HG03066 (cell line): ENCODE data around the gene WDR27.

Source experiments
- ATAC-seq: cut with Tn5 transposase; IDR thresholded peaks from one replicate; pipeline ENCODE4 v1.9.1; 2021; ENCODE audit warnings: low read depth; ENCODE audit not compliant: unreplicated experiment

The WDR27 gene

DNA sequence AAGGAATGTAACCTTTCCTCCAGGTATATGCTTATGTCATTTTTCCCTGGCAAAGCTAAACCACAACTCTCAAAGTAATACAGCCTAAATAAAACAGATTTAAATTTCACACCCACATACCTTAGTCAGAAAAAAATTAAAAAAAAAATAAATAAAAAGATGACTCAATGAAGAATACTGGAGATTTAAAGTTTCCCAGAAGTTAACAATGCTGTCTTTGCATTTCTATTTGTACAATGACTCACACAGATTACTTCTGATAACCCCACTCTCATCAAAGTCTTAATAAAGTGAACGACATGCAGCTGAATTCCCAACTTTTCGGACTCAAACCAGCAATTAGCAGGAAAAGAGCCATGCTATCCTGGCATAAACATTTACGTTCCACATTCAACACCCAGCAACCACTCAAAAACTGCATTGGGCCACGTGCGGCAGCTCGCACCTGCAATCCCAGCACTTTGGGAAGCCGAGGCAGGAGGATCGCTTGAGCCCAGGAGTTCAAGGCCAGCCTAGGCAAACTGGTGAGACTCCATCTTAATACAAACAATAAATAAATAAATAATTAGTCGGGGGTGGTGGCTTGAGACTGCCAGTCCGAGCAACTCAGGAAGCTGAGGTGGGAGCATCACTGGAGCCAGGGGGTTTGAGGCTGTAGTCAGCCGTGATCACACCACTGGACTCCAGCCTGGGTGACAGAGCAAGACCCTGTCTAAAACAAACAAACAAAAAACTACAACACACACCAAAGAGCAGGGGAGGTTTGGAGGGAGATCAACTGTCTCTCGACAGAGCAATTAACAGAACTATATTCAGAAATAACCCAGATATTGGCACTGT lies 130.5 kb downstream of the WDR27 start:
- no peak for ATAC-seq

DNA sequence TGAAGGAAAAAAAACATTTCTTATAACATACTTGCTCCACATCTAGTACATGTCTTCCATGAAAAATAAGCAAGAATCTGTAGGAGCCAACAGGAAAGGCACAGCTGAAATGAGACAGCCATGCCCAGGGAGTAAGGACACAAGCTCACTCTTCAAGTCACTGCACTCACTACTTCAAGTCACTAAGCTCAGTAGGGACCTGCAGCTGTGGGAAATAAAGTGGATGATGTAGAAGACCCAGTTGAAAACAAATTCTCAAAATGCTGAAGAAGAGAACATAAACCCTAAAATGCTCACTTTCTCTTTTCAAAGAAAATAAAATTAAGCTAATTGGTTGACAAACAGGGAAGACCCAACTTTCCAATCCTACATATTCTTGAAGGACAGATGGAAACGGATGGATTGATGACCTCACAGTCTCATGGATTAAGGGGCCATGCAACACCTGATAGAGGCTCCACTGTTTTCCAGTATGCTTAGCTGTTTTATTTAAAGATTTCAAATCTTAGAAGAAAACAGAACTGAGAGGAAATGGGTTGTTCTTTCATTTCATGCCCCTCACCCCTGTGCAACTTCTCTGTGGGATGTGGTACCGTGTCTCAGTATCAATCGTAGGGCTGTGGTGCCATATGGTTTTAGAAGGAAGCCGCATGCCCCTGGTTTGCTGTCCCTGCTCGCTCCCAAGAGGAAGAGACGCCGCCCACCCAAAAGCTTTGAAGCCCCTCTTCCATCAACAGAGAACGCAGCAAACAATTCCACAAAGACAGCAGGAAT lies 133.3 kb downstream of the WDR27 start:
- ATAC-seq = no peak

DNA sequence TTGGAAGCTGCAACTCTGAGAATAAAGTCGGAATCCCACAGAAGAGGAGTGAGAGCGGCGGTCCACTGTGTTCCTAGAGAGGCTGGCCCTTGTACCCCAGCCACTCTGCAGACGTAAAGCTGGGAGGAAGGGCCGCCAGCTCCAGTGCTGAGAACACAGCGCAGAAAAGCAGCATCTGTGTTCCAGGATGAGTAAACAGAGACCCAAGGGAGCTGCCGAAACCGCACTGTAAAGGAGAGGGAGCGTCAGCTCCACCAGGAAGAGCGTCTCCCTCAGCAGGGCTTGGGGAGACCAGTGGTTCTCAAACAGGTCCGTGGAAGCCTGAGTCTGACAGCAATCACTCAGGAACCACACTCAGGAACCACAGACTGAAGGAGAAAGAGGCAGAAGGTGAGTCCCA lies 134.0 kb downstream of the WDR27 start:
- no peak for ATAC-seq

DNA sequence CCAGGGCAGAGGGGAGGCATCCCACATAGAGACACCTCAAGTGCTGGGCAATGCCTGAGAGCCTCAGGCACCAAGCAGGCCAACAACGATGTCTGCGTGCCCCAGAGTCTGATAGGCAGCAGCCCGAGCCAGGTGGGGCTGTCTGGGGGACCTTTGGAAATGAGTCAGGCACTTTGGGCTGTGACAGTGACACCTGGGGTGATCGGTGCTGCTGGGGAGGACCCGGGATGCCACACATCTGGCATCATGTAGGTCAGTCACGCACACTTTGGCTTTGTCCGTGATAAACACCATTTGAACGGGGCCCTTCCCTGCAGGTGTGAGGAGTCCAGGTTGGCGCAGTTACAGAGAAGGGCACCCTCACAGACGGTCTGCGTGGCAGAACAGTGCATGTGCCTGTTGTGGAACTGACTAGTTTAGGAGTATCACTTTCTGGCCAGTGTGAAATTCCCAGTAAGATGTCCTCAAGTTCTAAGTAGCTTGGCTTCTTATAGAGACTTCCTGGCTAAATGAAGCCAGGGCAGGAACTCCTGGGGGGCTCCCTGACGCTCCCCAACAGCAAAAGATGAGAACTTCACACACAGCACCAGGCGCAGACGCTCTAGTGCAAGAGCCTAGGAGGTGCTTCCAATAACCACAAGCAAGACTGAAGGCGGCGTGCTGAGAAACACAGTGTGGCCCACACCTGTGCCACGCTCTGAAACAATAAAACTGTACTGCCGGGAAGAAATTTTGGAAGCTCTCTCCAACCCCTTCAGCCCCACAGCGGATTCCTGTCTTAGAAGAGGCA lies 134.7 kb downstream of the WDR27 start:
- ATAC-seq = no peak

DNA sequence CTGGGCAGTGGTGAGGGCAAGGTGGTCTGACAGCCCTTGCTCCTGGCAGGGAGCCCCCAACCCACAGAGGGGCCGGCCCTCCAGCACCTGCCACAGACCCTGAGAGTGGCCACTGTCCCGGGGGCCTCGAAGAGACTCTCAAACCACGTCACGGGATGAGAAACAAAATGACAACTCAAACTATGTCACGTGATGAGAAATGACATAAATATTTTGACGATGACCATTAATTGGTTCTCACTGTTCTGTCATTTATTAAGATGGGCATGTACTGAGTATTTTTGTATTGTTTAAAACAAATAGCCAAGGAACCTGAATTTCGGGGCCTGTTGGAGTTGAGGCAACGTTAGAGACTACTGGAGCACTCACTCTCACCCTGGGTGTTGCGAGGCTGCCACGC lies 135.5 kb downstream of the WDR27 start:
- ATAC-seq = no peak

DNA sequence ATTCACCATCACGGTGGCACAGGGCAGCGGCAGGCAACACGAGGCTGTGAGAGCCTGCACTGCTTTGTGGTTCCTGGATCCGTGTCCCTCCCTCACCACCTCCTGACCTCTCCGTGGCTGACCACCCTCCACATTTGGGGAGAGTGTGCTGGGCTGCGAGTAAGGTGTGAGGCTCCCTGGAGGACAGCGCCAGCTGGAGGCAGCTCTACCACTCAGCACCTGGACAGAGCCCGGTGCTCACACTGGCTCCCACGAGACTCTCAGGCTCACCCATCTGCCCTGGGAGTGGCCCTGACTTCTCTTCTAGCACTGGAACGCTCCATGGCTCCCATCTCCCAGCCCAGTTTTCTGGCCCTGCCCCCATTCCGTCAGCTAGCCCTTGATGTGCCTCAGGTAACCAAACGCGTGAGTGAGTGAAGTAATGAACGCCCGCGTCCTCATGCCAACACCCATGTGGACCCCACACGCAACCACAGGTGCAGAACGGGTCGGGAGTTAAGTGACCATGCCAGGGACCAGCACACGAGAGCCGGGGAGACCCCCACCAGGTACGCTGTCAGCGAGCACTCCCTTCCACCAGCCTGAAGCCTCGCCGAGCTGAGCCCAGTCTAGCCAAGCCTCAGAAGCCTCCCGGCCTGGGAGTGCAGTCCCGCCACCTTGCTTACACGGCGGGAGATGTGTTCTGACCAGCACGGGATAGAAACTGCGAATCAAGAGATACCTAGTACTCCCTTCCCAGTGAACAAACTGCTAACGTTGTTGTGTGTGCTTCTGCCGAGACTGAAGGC lies 137.2 kb downstream of the WDR27 start:
- no peak for ATAC-seq

DNA sequence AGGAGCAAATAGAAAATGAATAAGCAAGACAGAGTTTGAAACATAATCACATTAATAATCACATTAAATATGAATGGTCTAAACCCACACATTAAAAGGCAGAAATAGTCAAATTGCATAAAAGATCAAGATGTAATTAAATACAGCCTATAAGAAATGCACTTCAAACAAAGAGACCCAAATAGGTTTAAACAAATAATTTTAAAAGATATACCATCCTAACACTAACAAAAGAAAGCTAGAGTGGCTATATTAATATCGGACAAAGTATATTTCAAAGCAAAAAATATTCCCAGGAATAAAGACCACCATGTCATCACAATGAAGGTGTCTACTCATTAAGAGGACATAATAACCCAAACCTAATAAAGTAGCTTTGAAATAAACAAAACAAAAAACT lies 140.2 kb downstream of the WDR27 start:
- ATAC-seq = no peak

DNA sequence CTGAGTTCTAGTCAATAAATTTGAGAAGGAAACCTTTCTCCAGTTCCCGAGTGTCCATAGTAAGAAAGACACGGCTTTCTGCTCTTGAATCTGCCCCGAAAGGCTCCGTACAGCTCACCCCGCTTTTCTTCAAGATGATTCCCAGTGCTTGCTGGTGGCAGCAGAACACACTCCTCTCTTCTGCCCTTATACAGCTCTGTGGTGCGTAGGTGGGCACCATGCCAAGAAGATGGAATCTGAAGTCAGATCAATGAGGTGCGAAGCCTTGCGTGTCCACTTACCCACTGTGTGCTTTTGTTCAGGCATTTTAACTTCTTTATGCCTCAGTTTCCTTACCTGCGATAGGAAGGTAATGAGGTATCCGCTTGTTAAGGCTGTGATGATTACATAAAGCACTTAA lies 142.2 kb downstream of the WDR27 start:
- no peak for ATAC-seq

DNA sequence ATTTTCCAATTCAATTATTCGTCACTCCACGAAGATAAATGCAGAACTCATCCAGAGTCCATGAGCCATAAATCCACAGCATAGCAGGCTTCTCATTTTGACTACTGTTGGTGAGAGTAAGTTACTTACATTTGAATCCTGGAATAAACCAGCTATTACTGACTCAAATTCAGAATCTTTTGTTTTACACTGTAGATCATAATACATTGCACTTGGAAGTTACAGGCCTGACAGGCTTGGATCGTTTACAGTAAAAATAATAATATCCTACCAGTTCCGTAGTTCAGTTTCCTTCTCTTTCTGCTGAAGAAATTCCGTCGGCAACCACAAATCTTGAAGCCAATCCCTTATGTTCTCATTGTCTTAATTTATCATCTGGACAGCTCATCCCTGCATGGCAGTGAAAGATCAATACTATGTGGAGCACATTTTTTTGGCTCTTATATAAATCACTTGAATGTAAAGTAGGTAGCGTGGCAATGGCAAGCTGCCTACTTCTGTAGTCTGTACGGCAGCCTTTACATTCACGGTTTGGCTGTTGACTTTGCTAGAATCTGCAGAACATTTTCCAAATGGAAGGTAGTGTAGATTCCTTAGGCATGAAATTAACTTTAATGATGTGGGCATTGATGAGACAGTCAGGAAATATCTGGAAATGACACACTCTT lies 142.9 kb downstream of the WDR27 start:
- no peak for ATAC-seq

GRCh38 chr6:169558378-169558773 lies 143.5 kb downstream of the WDR27 start:
- no peak for ATAC-seq

GRCh38 chr6:169557887-169558286 lies 143.9 kb downstream of the WDR27 start:
- no peak for ATAC-seq

DNA sequence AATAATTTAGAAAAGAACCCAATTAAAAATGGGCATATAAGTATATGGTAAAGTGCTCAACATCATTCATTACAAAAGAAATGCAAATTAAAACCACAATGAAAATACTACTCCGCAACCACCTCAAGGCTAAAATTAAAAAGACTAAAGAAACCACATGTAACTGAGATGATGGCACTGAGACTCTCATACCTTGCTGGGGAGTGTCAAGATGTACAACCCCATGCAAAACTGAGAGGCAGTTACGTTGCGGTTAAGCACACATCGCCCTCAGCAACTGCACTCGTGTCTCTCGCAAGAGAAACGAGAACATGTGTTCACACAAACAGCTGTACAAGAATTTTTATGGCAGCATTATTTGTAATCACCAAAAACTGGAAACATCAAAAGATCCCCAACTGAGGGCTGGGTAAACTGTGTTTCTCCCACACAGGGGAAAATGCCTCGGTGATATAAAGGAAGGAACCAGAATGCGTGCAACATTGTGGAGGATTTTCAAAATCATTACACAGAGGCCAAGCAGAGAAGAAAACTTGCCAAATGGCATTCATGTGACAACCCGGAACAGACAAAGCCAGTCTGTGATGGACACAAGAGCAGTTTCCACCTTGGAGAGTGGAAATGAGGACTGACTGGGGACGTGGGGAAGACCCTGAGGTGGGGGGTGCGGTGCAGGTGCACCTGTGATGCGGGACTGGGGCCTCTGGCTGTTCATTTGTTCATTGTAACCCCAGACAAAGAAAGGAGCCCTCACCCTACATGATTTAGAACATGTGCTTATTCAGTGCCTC lies 144.9 kb downstream of the WDR27 start:
- ATAC-seq = peak; percentile 100

DNA sequence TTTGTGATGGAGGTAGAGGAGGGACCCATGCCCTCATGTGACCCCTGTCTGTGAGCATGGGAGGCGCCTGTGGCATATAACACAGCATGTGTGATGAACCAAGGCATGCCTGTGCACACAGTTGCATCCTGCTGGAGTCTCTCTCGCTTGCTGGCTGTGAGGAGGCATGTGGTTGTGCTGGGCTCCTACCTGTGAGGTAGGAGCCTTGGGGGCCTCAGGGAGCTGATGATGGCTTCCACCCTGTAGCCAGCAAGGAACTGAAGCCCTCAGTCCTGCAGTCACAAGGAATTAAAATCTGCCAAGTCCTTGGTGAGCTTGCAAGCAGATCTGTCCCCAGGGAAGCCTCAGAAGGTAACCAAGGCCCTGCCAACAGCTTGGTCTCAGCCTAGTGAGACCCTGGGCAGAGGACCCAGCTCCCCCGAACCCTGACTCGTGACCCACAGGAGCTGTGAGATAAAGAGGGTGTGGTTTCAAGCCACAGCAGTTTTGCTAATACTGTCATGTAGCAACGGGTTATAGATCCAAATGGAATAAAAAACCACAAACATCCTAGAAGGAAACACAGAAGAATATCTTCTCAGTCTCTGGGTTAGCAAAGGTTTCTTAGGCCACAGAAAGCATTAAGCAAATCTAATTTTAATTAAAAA lies 145.7 kb downstream of the WDR27 start:
- no peak for ATAC-seq

- ATAC-seq = no peak
Measured at GRCh38 chr6:169545982-169546381, 155.8 kb downstream of the WDR27 start.

DNA sequence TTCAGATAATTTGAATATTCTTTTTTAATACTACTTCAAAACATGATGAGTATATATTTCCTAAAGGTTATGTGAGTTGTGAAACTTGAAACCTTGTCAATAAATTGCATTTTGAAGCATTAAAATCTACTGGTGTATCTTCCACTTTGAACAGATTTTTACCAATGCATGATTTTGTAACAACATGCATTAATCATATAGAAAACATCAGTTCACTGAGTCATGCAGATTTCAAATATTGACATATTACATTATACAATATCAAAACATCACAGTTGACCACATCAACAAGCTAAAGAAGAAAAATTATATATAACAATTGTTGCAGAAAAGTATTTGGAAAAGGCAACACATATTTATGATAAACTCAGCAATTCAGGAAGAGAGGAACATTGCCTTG lies 158.1 kb downstream of the WDR27 start:
- no peak for ATAC-seq

GRCh38 chr6:169542491-169542890 lies 159.3 kb downstream of the WDR27 start:
- no peak for ATAC-seq

DNA sequence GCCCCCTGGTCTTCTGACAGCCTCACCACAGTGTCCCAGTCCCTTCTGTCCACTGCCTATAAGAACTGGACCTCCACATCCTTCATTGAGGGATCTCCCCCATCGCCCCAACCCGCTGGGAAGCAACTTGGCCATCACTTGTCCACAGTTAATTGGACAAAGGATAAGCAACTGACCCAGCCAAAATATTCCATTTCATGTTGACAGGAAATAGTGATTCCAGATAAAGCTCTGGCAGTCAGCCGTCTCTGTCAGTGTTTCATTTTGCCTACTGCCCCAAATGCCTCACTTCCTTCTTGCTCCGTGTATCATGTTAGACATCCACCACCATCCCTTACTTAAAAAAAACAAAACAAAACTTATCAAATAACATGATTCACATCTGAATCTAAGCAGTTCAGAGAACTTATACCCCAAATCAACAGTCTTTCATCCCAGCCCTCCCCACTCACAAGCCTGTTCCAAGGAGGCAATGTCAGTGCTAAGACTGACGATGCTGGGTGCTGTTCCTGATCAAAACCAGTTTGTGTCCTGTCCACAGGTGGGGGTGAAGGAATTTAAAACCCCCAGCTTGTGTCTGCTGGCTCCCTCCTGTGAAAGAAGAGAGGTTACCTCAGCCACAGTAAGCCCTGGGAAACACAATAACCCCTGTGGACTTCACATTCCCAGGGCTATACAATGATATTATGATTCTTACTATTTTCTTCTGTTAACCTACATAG lies 162.5 kb downstream of the WDR27 start:
- ATAC-seq = no peak
